Neural cell (in vitro differentiated cells): ENCODE results near the gene DPP9. TPM values are rescaled to one million over a fixed set of nuclear protein-coding genes. Genes with fewer than 3 reads are reported as not detected.

Source experiments
- H2AFZ ChIP-seq: fragments of 200-600, 300-800 bp; sonication (generic), shearing (Covaris generic); 2 replicates; pipeline ENCODE4 v1.6.0; 2014; ENCODE audit warnings: low read depth, mild to moderate bottlenecking, antibody characterized with exemption, low read length, moderate library complexity
- H3F3A ChIP-seq: fragments of 200-600 bp; shearing (Covaris generic); 2 replicates; pipeline ENCODE4 v1.6.1; 2016; ENCODE audit warnings: mild to moderate bottlenecking, moderate library complexity, mixed read lengths, antibody characterized with exemption, low read length; ENCODE audit not compliant: insufficient read depth, poor library complexity, severe bottlenecking
- H3K27ac ChIP-seq: fragments of 200-600, 300-800 bp; sonication (generic), shearing (Covaris generic); 2 replicates; pipeline ENCODE4 v1.5.1; 2014; ENCODE audit warnings: mild to moderate bottlenecking, low read length, moderate library complexity
- H3K27me3 ChIP-seq: fragments of 300-800, 200-600 bp; sonication (generic), shearing (Covaris generic); 2 replicates; pipeline ENCODE4 v1.6.0; 2014; ENCODE audit warnings: mild to moderate bottlenecking, low read depth, low read length, moderate library complexity; ENCODE audit not compliant: insufficient read depth
- H3K36me3 ChIP-seq: fragments of 300-800, 200-600 bp; sonication (generic), shearing (Covaris generic); 2 replicates; pipeline ENCODE4 v1.5.1; 2014; ENCODE audit warnings: mild to moderate bottlenecking, antibody characterized with exemption, low read length, moderate library complexity; ENCODE audit not compliant: insufficient read depth
- H3K4me2 ChIP-seq: fragments of 300-800, 200-600 bp; sonication (generic), shearing (Covaris generic); 2 replicates; pipeline ENCODE4 v1.6.0; 2014; ENCODE audit warnings: mild to moderate bottlenecking, low read length
- H3K4me3 ChIP-seq: fragments of 300-800, 200-600 bp; sonication (generic), shearing (Covaris generic); 2 replicates; pipeline ENCODE4 v1.5.1; 2014; ENCODE audit warnings: mild to moderate bottlenecking, low read length, moderate library complexity
- H3K79me2 ChIP-seq: fragments of 200-600 bp; shearing (Covaris generic); replicated peaks from 2 replicates; pipeline ENCODE4 v1.6.0; 2014; ENCODE audit warnings: mild to moderate bottlenecking, low read length, moderate library complexity; ENCODE audit not compliant: insufficient read depth
- H3K9ac ChIP-seq: fragments of 300-800, 200-600 bp; sonication (generic), shearing (Covaris generic); 2 replicates; pipeline ENCODE4 v1.6.1; 2016; ENCODE audit warnings: mild to moderate bottlenecking, low read length, mixed read lengths
- H3K9me2 ChIP-seq: fragments of 200-600 bp; shearing (Covaris generic); 2 replicates; pipeline ENCODE4 v1.6.1; 2016; ENCODE audit warnings: mild to moderate bottlenecking, low read length, mixed read lengths; ENCODE audit not compliant: insufficient read depth
- H3K9me3 ChIP-seq: fragments of 200-600, 300-800 bp; sonication (generic), shearing (Covaris generic); 2 replicates; pipeline ENCODE4 v1.6.1; 2016; ENCODE audit warnings: mild to moderate bottlenecking, mixed run types, low read length, moderate library complexity, mixed read lengths
- H4K20me1 ChIP-seq: fragments of 200-600 bp; shearing (Covaris generic); 2 replicates; pipeline ENCODE4 v1.6.1; 2016; ENCODE audit warnings: mild to moderate bottlenecking, mixed run types; ENCODE audit not compliant: insufficient read depth
- CTCF ChIP-seq: fragments of 450-650 bp; IDR thresholded peaks from 2 replicates; pipeline ENCODE4 v1.5.1; 2014; ENCODE audit warnings: antibody characterized with exemption, mild to moderate bottlenecking, moderate library complexity; ENCODE audit not compliant: poor library complexity, severe bottlenecking
- EP300 ChIP-seq: fragments of 450-650 bp; conservative IDR thresholded peaks from 2 replicates; pipeline ENCODE4 v1.6.1; 2014; ENCODE audit warnings: antibody characterized with exemption, mild to moderate bottlenecking, moderate library complexity; ENCODE audit not compliant: poor library complexity, severe bottlenecking
- EZH2 ChIP-seq: fragments of 200-600, 300-800 bp; shearing (Covaris generic), sonication (generic); IDR thresholded peaks from 2 replicates; pipeline ENCODE4 v1.6.1; 2014; ENCODE audit warnings: antibody characterized with exemption, low read length, borderline replicate concordance, mild to moderate bottlenecking; ENCODE audit not compliant: insufficient read depth, poor library complexity, severe bottlenecking
- MXI1 ChIP-seq: fragments of 450-650 bp; conservative IDR thresholded peaks from 2 replicates; pipeline ENCODE4 v1.6.1; 2014; ENCODE audit warnings: antibody characterized with exemption, mild to moderate bottlenecking; ENCODE audit not compliant: poor library complexity, severe bottlenecking
- POLR2AphosphoS5 ChIP-seq: IDR thresholded peaks from 2 replicates; pipeline ENCODE4 v1.6.1; 2012
- RAD21 ChIP-seq: fragments of 450-650 bp; conservative IDR thresholded peaks from 2 replicates; pipeline ENCODE4 v1.6.1; 2014; ENCODE audit warnings: antibody characterized with exemption, mild to moderate bottlenecking, moderate library complexity
- REST ChIP-seq: IDR thresholded peaks from 2 replicates; pipeline ENCODE4 v1.6.1; 2012; ENCODE audit warnings: borderline replicate concordance
- SMC3 ChIP-seq: fragments of 450-650 bp; conservative IDR thresholded peaks from 2 replicates; pipeline ENCODE4 v1.6.1; 2014; ENCODE audit warnings: antibody characterized with exemption, mild to moderate bottlenecking, moderate library complexity; ENCODE audit not compliant: poor library complexity
- TAF1 ChIP-seq: IDR thresholded peaks from 2 replicates; pipeline ENCODE4 v1.6.1; 2012; ENCODE audit warnings: low read depth
- polyA plus RNA-seq: library from polyadenylated mRNA; depleted of rRNA; stranded (reverse); fragments of >200 nt; gene quantifications from 2 replicates; pipeline ENCODE4 v1.2.3, GENCODE V29; 2014

The DPP9 gene
- polyA plus RNA-seq, 1 donor from 2014 or later: 11.7 TPM

GRCh38 chr19:4687396-4687795 lies 36.2 kb downstream of the DPP9 start:
- Histone ChIP-seq H3K27me3 (no peaks in the 10 kb centered on the region), H3K36me3 (no peaks in the 10 kb centered on the region), H2AFZ (no peak overlapping the region), H3K27ac (no peak overlapping the region), H3K9me3 (no peaks in the 10 kb centered on the region), H3F3A (no peaks in the 10 kb centered on the region), H3K4me3 (no peak overlapping the region), H4K20me1 (no peaks in the 10 kb centered on the region), H3K4me2 (no peak overlapping the region), H3K9me2 (no peaks in the 10 kb centered on the region), H3K9ac (no peak overlapping the region), H3K79me2 (no peaks in the 10 kb centered on the region)
- TF ChIP-seq CTCF (no peak), TAF1 (no peak), EZH2 (no peak), RAD21 (no peak)

GRCh38 chr19:4686700-4687099 lies 36.9 kb downstream of the DPP9 start:
- Histone ChIP-seq H3K36me3 (no peaks in the 10 kb centered on the region), H3K9me2 (no peaks in the 10 kb centered on the region), H3K27me3 (no peaks in the 10 kb centered on the region)

More at GRCh38 chr19:4686700-4687099, 36.9 kb downstream of the DPP9 start:
- Histone ChIP-seq H3K4me2 (no peak overlapping the region), H3K9me3 (no peaks in the 10 kb centered on the region), H3F3A (no peaks in the 10 kb centered on the region), H3K27ac (no peak overlapping the region), H3K4me3 (no peak overlapping the region), H2AFZ (no peak overlapping the region), H4K20me1 (no peaks in the 10 kb centered on the region), H3K79me2 (no peaks in the 10 kb centered on the region), H3K9ac (no peak overlapping the region)
- TF ChIP-seq POLR2AphosphoS5 (no peak), MXI1 (no peak), SMC3 (no peak), REST (no peak), RAD21 (no peak), TAF1 (no peak), EP300 (no peak), EZH2 (no peak), CTCF (no peak)
